Islet of Langerhans (tissue), 1 donor: Measurements from ENCODE around the gene GDPD3.
A peak's percentile ranks its signal among the peaks of the same experiment; 100 is the strongest.

ENCODE experiments used
- FAIRE-seq: peaks from one replicate; lab custom pipeline; 2011; peaks lifted over from hg19 to GRCh38; lab: Jason Lieb, UNC

Gene GDPD3

DNA sequence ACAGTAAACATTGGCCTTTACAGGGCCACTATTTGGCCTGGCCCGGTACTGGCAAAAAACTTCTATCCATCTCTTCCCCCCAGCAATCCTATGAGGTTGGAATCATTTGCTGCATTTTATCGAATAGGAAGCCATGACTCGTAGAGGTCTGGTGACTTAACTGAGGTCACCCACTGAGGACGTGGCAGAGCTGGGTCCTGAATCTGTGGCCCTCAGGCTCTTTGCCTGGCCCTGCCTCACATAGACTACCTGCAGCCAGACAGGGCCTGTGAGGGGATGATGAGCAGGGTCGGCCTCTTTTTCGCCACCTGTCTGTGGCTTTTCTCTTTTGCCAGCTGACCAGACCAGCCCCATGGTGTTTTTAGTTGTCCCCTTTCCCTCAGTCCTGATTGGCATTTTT is 35.7 kb downstream of the GDPD3 start:
- no peak for FAIRE-seq

DNA sequence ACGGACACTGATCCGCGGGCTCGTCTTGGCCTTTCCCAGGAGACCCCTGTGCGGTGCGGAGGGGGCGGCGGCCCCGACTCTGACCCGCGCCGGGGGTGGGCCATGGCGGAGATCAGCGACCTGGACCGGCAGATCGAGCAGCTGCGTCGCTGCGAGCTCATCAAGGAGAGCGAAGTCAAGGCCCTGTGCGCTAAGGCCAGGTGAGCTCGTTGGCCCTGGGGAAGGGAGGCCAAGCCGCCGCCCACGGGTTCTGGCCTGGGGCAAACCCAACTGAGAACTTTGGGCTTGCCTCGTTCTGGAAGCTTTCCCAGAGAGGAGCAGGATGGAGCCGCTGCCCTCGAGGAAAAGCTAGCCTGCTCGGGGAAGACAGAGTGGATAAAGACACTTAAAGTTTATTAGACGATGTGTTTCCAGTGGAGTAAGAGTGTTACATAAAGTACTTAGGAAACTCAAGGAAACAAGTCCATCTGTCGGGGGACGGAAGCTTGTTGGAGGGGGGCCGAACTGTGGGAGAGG is 37.0 kb downstream of the GDPD3 start:
- no peak for FAIRE-seq

DNA sequence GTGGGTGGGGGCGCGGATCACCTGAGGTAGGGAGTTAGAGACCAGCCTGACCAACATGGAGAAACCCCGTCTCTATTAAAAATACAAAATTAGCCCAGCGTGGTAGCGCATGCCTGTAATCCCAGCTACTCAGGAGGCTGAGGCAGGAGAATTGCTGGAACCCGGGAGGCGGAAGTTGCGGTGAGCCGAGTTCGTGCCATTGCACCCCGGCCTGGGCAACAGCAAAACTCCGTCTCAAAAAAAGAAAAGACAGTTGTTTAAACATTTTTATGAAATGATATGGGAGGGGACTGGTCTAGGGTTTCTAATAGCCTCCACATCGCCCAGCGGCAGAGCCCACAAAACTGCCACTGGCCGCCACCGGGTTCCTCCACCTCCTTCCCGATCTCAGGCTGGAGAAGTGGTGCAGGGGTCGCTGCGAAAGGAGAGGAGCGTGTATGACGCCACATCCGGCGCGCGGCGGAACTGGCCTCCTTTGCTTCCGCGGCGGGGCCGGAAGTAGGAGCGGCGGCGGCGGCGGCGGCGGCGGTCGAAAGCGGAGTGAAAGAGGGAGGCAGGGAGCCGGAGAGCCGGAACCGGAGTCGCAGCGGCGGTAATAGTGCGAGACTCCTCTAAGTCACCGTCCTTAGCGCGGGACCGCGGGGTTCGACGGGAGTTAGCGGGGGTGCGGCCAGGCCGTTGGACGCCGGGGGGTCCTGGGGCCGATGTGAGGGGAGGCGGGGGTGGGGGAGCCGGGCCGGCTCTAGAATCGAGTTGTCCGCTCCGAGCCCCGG is 37.6 kb downstream of the GDPD3 start, which contains the start of gene PPP4C:
Gene PPP4C, plus strand, starts transcription at position 492 of the 773 bp plus-strand sequence. CDS start 384 bp downstream, outside the sequence.
- FAIRE-seq, result no peak

DNA sequence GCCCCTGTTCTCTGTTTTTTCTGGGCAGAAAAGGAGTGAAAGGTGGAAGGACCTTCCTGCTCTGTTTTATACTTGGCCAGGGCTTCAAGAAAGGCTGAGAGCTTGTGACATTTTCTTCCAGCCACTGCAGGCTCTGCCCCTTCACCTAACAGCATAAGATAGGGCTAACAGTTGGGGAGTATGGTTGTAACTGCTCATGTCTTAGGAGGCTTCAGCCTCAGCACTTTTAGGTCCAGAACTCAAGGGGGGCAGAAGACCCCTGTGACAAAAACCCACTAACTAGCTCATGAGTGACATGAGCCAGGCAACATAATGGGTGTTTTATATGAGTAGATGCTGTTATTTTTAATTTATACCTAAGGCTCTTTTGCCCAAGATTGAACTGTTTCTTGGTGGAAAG is 42.8 kb downstream of the GDPD3 start:
- FAIRE-seq, result no peak

DNA sequence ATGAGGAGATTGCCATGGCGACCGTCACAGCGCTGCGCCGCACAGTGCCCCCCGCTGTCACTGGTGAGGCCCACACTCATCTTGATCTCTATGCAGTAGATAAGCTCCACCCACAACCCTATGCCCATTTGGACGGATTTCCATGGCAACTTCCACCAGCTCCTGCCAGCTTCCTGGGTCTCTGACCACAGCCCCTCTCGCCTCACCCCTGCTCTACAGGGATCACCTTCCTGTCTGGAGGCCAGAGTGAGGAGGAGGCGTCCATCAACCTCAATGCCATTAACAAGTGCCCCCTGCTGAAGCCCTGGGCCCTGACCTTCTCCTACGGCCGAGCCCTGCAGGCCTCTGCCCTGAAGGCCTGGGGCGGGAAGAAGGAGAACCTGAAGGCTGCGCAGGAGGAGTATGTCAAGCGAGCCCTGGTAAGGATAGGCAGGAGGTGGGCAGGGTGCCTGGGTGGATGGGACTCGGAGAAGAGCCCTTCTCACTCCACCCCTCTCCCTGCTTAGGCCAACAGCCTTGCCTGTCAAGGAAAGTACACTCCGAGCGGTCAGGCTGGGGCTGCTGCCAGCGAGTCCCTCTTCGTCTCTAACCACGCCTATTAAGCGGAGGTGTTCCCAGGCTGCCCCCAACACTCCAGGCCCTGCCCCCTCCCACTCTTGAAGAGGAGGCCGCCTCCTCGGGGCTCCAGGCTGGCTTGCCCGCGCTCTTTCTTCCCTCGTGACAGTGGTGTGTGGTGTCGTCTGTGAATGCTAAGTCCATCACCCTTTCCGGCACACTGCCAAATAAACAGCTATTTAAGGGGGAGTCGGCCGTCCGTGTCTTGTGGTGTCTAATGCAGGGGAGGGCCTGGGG is 43.5 kb downstream of the GDPD3 start:
- FAIRE-seq, result no peak

DNA sequence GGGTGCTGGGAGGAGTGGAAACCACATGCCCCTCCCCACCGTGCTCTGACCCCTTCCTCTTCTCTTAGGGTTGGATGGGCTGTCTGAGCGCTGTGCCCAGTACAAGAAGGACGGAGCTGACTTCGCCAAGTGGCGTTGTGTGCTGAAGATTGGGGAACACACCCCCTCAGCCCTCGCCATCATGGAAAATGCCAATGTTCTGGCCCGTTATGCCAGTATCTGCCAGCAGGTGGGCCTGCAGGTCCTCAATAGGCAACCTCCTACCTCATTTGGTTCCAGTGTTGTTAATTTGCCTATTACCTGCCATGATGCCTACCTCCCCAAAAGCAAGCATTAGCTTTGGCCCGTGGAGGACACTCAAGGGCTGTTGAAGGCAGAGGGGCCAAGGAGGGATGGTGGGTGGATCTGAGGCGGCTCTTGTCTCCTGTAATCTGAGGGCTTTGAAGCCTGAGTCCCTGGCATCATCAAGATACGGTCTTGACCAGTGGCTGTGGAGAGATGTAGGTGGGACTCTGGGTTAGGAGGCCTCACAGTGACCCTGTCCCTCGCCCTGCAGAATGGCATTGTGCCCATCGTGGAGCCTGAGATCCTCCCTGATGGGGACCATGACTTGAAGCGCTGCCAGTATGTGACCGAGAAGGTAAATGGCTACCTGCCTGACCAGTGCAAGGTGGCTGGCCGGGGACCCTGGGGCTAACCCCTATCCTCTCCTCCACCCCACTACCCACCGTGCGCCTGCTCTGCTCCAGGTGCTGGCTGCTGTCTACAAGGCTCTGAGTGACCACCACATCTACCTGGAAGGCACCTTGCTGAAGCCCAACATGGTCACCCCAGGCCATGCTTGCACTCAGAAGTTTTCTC is 44.4 kb downstream of the GDPD3 start:
- no peak for FAIRE-seq

DNA sequence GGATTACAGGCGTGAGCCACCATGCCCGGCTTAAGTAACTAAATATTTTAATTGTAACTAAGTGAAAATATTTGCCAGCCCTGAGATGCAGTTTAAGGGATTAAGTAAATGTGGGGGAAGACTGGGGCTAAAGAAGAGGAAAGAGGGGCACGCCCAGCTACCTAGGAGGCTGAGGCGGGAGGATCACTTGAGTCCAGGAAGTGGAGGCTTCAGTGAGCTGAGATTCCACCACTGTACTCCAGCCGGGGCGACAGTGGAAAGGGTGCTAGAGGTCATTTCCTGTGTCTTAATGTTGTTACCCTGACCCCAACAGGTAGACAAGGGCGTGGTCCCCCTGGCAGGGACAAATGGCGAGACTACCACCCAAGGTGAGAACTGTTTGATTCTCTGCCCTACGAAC is 45.0 kb downstream of the GDPD3 start:
- FAIRE-seq, result no peak

DNA sequence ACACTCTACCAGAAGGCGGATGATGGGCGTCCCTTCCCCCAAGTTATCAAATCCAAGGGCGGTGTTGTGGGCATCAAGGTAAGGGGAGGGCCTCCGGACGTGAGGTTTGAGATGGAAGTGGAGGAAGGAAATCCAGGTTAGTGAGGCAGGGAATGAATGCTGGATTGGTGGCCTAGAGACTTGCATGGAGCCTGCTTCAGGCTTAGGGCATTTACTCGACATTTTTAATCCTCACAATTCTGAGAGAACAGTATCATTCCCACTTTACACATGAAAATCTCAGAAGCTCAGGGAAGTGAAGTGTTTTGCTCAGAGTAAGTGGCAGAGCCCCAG is 45.8 kb downstream of the GDPD3 start:
- no peak for FAIRE-seq

DNA sequence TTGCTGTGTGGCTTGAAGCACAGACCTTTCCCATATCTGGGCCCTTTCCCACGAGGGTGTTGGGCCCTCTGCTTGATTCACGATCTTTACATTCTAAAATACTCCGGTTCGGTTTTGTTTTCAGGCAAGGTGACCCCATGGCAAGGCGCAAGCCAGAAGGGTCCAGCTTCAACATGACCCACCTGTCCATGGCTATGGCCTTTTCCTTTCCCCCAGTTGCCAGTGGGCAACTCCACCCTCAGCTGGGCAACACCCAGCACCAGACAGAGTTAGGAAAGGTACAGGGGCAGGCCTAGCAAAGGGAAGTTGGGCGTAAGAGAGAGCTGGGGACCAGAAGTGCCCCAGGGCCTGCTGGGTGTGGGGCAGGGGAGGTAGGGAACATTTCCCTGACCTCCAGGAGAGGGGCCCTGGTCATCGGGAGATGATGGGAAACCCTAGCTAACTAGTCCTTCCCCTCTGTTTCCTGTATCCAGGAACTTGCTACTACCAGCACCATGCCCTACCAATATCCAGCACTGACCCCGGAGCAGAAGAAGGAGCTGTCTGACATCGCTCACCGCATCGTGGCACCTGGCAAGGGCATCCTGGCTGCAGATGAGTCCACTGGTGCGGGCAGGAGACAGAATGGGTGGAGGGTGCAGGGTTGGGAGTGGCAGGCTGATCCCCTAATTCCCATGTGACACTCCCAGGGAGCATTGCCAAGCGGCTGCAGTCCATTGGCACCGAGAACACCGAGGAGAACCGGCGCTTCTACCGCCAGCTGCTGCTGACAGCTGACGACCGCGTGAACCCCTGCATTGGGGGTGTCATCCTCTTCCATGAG is 46.4 kb downstream of the GDPD3 start:
- no peak for FAIRE-seq

DNA sequence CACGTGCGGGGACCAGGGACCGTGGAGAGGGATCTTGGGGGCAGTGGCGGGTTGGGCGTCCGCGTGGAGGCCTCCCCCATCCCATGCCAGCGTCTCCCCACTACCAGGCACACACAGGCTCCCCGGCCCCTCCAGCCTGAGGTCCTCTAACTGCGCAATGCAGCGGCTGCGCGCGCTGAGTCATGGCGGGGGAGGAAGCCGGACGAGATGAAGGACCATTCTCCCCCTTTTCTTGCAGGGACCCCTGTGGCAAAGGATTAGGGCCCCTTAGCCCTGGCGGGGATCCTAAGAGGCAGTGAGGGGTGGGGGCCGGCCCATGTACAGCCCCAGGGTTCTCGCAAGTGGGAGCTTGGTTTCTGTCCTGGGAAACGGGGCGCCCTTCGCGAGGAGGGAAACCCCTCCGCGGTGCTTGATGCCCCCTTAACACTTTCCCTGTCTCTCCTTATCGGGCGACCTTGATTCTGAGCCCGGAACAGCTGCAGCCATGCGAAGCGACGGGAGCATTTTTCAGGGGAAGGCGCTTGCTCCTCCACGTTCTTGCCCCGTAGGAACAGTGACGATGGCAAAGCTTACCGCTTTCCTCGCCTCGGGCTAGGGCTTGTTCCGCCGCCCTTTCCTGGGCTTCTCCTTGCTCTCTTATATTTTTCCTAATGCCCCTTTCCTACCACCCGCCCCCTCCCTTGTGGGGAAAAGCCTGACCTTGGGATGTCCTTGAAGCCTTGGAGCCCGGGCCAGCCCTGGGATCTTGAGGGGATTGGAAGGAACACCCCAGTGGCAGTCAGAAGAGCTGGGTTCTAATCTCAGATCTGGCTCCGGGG is 47.2 kb downstream of the GDPD3 start:
- FAIRE-seq, result no peak

DNA sequence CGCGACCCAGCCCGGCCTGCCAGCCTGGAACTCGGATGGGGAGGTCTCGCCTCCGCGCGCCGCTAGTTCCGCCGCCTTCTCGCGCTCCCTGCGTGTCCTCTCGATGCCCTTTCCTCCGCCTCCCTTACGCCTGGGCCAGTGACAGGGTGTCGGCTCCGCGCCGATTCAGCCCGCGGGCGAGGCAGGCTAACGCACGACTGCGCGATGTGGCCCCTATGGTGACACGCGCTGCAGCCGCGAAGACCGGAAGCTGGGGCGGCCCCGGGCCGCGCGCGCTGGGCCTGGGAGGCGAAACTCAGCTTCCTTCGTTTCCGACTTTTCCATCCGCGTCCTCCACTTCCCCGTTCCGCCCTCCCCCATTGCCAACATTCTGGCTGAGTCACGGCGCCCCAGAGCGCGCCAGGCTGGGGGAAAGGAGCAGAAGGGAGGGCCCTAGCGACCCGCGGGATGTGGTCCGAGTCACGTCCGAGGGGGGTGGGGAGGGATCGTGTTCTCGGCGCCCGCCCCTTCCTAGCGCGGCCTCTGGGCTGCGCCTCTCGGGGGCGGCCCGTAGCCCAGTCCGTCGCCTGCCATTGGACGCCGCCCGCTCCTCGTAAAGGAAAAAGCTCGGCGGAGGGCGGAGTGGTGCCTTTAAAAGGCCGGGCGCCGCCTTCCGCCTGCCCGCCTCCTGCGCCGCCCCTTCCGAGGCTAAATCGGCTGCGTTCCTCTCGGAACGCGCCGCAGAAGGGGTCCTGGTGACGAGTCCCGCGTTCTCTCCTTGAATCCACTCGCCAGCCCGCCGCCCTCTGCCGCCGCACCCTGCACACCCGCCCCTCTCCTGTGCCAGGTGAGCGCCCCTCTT is 48.0 kb downstream of the GDPD3 start, which contains the start of gene ALDOA:
Gene ALDOA, plus strand, starts transcription at position 659 of the 841 bp plus-strand sequence. CDS start 1,138 bp downstream, outside the sequence.
- no peak for FAIRE-seq

DNA sequence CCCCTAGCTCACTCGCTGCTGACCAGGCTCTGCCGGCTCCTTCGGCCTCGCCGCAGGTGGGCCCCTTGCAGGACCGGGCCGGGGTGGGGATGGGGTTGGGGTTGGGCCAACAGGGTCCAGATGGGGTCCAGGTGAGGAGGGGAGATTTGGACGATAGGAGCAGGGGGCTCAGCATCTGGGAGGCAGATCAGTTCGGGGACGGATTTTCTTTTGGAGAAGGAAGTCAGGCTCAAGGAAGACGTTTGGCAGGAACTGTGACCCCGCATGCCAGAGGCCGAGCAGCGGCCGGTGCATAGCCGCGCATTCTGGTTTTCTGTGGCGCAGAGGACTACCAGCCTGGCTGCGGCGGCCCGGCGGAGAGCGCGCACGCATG is 48.6 kb downstream of the GDPD3 start:
- no peak for FAIRE-seq

DNA sequence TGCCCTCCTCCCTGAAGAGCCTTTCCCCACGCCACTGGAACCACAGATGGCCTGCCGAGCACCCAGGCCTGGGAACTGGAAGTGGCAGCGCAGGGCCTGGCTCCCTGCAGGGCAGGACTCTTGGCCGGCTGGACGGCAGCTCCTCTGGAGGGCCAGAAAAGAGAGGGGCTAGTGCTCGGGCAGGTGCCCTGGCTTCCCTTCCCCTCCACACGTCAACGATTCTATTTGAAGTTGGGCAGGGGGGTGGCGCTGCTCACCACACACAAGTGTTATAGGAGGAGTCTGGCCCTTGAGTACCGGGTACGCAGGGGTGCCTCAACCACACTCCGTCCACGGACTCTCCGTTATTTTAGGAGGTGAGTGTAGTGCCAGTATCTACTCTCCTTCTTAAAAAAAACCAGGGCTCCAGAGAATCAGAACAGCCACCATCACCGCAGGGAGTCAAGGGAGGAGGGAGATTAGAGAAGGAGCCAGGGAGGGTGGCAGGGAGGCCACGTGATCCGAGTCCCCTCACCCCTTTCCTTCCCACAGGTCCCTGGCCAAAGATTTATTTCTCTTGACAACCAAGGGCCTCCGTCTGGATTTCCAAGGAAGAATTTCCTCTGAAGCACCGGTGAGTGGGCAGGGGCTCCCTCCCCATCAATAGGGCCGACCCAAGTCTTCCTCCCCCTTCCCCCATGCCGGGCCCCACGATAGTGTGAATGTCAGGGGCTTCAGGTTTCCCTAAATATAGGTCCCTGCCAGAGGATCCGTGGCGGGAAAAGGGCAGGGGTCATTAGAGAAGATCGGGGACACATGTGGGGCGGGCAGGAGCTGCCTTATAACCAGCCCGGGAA is 49.2 kb downstream of the GDPD3 start:
- FAIRE-seq, result no peak

DNA sequence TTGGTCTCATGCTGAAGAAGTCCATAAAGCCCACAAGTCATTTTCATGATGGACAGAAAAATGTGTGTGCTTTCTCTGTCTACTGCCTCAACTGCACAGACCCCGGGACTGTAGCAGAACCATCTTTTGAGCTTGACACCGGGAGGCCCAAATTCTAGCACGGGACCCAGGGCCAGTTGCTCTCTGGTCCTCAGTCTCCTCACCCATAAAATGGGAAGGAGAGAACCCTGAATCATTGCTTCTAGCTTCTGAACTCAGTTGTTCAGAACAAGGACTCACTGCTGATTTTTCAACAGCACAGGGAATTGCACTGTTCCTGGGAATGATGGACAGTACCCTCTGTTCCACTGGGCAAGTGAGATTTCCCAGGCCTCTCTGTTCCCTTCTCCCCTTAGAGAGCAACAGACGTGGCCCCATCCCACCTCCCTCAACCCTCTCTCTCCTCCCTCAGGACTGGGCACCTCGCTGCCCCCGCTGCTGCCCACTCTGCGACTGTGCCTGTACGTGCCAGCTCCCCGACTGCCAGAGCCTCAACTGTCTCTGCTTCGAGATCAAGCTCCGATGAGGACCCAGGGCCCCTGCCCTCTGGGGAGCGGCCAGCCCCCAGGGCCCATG is 50.0 kb downstream of the GDPD3 start:
- FAIRE-seq, result no peak

DNA sequence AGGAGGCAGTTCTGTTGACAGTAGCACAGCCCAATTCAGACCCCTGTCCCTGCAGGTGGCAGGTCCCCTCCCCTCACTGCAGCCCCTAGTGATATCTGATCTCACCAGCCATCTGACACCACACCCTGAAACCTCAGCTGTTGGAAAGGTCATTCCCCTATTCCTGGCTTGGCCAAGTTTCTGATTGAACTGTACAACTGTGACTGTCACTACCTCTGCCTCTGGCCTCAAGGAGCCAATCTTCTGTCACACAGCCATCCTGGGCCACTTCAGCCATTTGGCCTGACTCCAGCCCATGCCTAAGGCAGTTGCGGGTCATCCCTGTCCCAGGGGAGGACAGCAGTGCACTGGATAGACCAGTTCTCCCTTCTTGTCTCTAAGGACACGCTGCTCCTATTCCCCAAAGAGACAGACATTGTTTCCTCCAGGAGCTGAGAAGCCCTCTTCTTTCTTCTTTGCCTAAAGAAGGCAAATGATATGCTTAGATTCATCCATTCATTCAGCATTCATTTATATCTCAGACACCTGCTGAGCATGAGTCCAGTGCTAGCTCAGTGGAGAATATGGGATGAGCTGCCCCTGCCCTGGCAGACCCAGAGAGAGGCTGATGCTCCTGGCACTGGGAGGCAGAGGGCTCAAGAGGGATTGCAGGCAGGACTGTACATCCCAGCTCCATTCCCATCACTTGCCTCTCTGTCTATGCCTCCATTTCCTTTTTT is 52.3 kb downstream of the GDPD3 start:
- FAIRE-seq, result no peak

DNA sequence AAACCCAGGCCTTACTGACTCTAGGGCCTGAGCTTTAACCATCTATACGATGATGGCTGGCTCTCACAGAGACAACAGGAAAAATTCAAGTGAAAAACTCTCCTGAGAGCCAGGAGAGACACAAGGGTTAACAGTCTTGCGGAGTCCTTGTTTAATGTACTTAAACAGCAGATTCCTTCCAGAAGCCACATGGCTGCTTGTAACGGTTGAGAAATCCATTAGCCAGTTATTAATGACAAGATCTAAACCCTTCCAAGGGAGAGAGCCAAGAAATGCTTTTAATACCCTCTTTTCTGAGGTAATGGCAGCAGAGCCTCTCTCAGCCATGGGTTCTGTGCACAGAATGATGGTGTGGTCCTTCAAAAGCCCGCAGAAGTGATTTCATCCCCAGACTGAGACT is 53.0 kb downstream of the GDPD3 start:
- no peak for FAIRE-seq

DNA sequence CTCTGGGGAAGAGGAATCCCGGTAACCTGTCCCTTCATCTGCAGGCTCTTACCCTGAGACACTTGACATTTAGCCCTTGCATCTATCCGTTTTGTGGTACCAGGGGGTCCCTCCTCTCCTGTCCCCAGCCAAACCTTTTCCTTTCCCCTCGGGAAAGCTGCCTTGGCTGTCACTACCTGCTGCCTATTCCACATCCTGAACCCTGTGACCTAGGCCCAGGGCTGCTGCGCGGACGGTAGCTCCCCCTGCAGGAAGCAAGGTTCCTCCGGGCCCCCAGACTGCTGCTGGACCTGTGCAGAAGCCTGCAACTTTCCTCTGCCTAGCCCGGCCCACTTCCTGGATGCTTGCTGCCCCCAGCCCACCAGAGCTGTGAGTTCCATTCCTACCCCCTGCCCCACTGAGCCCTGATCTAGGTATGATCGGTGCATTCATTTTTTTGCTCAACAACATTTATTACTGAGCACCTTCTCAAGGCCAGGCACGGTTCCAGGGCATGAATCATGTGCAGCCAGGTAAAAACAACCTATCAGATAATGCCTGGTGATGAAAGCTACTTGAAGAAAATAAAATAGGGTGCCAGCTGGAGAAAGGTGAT is 58.3 kb downstream of the GDPD3 start:
- FAIRE-seq, result peak; percentile 27
